Body of pancreas (tissue), 4 donors: ENCODE results near the gene RAMP1.

Experiments
- CTCF ChIP-seq, 7 experiments: fragments of 450-650 bp in 4 of 7; fragments of 200-600 bp in 3 of 7; sonication (generic) in 3 of 7; IDR thresholded peaks; one replicate each; pipeline ENCODE4 v1.5.1; 2016 to 2019; ENCODE audit warnings: antibody characterized with exemption in 7 of 7
- POLR2A ChIP-seq, 3 donors: fragments of 450-650 bp; IDR thresholded peaks; one replicate each; pipeline ENCODE4 v1.6.1; 2016; ENCODE audit warnings: antibody characterized with exemption in 3 of 3, mild to moderate bottlenecking in 2 of 3

GRCh38 chr2:237872178-237872887 is 12.9 kb downstream of the RAMP1 start:
- TF ChIP-seq CTCF (IDR thresholded peaks at IDR 0.05) (no peak), POLR2A (IDR thresholded peaks at IDR 0.05) (no peak)
